ENCODE measurements around the gene HLA-DMB.

DNA sequence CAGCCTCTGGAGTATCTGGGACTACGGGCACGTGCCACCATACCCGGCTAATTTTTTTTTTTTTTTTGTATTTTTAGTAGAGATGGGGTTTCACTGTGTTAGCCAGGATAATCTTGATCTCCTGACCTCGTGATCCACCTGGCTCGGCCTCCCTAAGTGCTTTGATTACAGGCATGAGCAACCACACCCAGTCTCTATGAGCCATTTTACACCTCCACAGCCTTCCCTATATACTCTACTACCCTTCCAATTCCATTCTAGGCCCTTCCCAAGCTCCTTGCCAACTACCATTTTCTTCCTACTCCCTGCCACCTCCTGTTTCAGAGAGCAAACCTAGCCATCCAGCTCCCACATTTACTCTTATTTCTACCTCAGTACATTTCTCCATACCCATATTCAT, 19.7 kb upstream of the HLA-DMB start:
- TF ChIP-seq, protein P1, sequence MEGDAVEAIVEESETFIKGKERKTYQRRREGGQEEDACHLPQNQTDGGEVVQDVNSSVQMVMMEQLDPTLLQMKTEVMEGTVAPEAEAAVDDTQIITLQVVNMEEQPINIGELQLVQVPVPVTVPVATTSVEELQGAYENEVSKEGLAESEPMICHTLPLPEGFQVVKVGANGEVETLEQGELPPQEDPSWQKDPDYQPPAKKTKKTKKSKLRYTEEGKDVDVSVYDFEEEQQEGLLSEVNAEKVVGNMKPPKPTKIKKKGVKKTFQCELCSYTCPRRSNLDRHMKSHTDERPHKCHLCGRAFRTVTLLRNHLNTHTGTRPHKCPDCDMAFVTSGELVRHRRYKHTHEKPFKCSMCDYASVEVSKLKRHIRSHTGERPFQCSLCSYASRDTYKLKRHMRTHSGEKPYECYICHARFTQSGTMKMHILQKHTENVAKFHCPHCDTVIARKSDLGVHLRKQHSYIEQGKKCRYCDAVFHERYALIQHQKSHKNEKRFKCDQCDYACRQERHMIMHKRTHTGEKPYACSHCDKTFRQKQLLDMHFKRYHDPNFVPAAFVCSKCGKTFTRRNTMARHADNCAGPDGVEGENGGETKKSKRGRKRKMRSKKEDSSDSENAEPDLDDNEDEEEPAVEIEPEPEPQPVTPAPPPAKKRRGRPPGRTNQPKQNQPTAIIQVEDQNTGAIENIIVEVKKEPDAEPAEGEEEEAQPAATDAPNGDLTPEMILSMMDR (IDR thresholded peaks at IDR 0.05 in 4 of 5, conservative IDR thresholded peaks at IDR 0.05 in 1 of 5) = no peak
- no peak for TF ChIP-seq POLR2A (IDR thresholded peaks at IDR 0.05)
